H1 (cell line): Measurements from ENCODE around the gene CXXC5. TPM values are rescaled to one million over a fixed set of nuclear protein-coding genes. Genes with fewer than 3 reads are reported as not detected.

Source experiments
- CTCF ChIA-PET: fragments of 300-600 bp; sonication (Branson Sonifier 250); formaldehyde crosslinking; loops from one replicate; lab custom pipeline; 2021; ENCODE audit not compliant: partially characterized antibody; lab: Charles Lee
- POLR2A ChIA-PET: fragments of 300-600 bp; sonication (Branson Sonifier 250); formaldehyde crosslinking; loops from one replicate; lab custom pipeline; 2021; ENCODE audit warnings: inconsistent platforms; ENCODE audit not compliant: partially characterized antibody; lab: Charles Lee
- DNase-seq, 2 experiments: peaks; one replicate each; pipeline versions ENCODE4 v3.0.0 to v3.0.0-alpha.2; 2010 to 2022; ENCODE audit warnings: low spot score in 2 of 2, low read depth in 1 of 2, mixed read lengths in 1 of 2
- FAIRE-seq: peaks from 2 replicates; lab custom pipeline; 2011; peaks lifted over from hg19 to GRCh38; lab: Jason Lieb, UNC
- H2AFZ ChIP-seq: 2 replicates; pipeline ENCODE4 v1.8.1; 2012; ENCODE audit warnings: low read length, inconsistent platforms
- H2AK5ac ChIP-seq: 2 replicates; pipeline ENCODE4 v1.6.1; 2013; ENCODE audit warnings: low read depth, low read length
- H2BK120ac ChIP-seq: replicated peaks from 2 replicates; pipeline ENCODE3; 2013; ENCODE audit warnings: low read depth, low read length, inconsistent platforms
- H2BK12ac ChIP-seq: 2 replicates; pipeline ENCODE4 v1.6.1; 2013; ENCODE audit warnings: low read depth, low read length
- H2BK15ac ChIP-seq: 2 replicates; pipeline ENCODE4 v1.6.1; 2013; ENCODE audit warnings: low read length
- H2BK20ac ChIP-seq: 2 replicates; pipeline ENCODE4 v1.6.1; 2013; ENCODE audit warnings: low read length
- H2BK5ac ChIP-seq: 2 replicates; pipeline ENCODE4 v1.6.1; 2013; ENCODE audit warnings: low read depth, low read length
- H3K14ac ChIP-seq: 2 replicates; pipeline ENCODE4 v1.6.1; 2013; ENCODE audit warnings: inconsistent platforms; ENCODE audit not compliant: insufficient read length
- H3K18ac ChIP-seq: 2 replicates; pipeline ENCODE4 v1.6.1; 2013; ENCODE audit warnings: low read length; ENCODE audit errors: extremely low read depth
- H3K23ac ChIP-seq: 2 replicates; pipeline ENCODE4 v1.6.1; 2013; ENCODE audit warnings: inconsistent platforms; ENCODE audit not compliant: insufficient read length
- H3K23me2 ChIP-seq: 2 replicates; pipeline ENCODE4 v1.6.1; 2013; ENCODE audit warnings: low read depth, low read length
- H3K27ac ChIP-seq: 2 replicates; pipeline ENCODE4 v1.6.1; 2011; ENCODE audit warnings: low read depth, low read length, inconsistent platforms
- H3K27me3 ChIP-seq, 4 experiments: replicated peaks in 1 of 4; 1 replicate in 1 of 4; 2 replicates in 3 of 4; pipeline versions ENCODE4 v1.6.1 to v1.8.1; 2011 to 2013; ENCODE audit warnings: low read length in 3 of 4, mild to moderate bottlenecking in 3 of 4, inconsistent platforms in 2 of 4, mixed read lengths in 2 of 4, moderate library complexity in 1 of 4; ENCODE audit not compliant: control insufficient read depth in 3 of 4, insufficient read depth in 3 of 4; ENCODE audit errors: extremely low read depth in 1 of 4
- H3K36me3 ChIP-seq, 4 experiments: 2 replicates each; pipeline versions ENCODE4 v1.6.1 to v1.8.1; 2011 to 2013; ENCODE audit warnings: mild to moderate bottlenecking in 4 of 4, low read length in 3 of 4, moderate library complexity in 2 of 4, control low read depth in 1 of 4, inconsistent platforms in 1 of 4; ENCODE audit not compliant: insufficient read depth in 4 of 4, control insufficient read depth in 2 of 4
- H3K4ac ChIP-seq: replicated peaks from 2 replicates; pipeline ENCODE3; 2013; ENCODE audit warnings: low read length, low read depth, mixed read lengths, inconsistent platforms; ENCODE audit not compliant: insufficient read length
- H3K4me1 ChIP-seq, 4 experiments: replicated peaks in 1 of 4; 1 replicate in 1 of 4; 2 replicates in 3 of 4; pipeline versions ENCODE4 v1.6.1 to v1.8.1; 2011 to 2013; ENCODE audit warnings: low read length in 3 of 4, inconsistent platforms in 2 of 4, mixed read lengths in 1 of 4; ENCODE audit not compliant: insufficient read depth in 4 of 4, control insufficient read depth in 3 of 4
- H3K4me2 ChIP-seq, 2 experiments: 2 replicates each; pipeline versions ENCODE4 v1.6.1 to v1.8.1; 2011 to 2013; ENCODE audit warnings: low read depth in 2 of 2, low read length in 2 of 2, control low read depth in 1 of 2, inconsistent platforms in 1 of 2, mild to moderate bottlenecking in 1 of 2; ENCODE audit not compliant: insufficient read depth in 1 of 2
- H3K4me3 ChIP-seq, 4 experiments: fragments of 200-600, 300-600 bp in 1 of 4; sonication (generic), shearing (Covaris generic), sonication (Bioruptor Twin) in 1 of 4; 2 replicates each; pipeline versions ENCODE4 v1.5.1 to v1.8.1; 2011 to 2016; ENCODE audit warnings: low read length in 4 of 4, low read depth in 3 of 4, control low read depth in 2 of 4, inconsistent platforms in 2 of 4, mild to moderate bottlenecking in 2 of 4, mixed read lengths in 1 of 4, moderate library complexity in 1 of 4; ENCODE audit not compliant: insufficient read depth in 2 of 4; ENCODE audit errors: extremely low read depth in 1 of 4
- H3K56ac ChIP-seq: replicated peaks from 2 replicates; pipeline ENCODE3; 2013; ENCODE audit warnings: low read depth, mild to moderate bottlenecking, mixed read lengths, low read length, inconsistent platforms; ENCODE audit not compliant: insufficient read length
- H3K79me1 ChIP-seq: 2 replicates; pipeline ENCODE4 v1.6.1; 2013; ENCODE audit warnings: low read depth, low read length, control low read depth
- H3K79me2 ChIP-seq, 2 experiments: 2 replicates each; pipeline versions ENCODE4 v1.6.1 to v1.8.1; 2012 to 2013; ENCODE audit warnings: low read length in 2 of 2, mild to moderate bottlenecking in 2 of 2, inconsistent platforms in 1 of 2; ENCODE audit not compliant: insufficient read depth in 2 of 2, control insufficient read depth in 1 of 2
- H3K9ac ChIP-seq, 4 experiments: replicated peaks in 1 of 4; 1 replicate in 1 of 4; 2 replicates in 3 of 4; pipeline versions ENCODE4 v1.6.1 to v1.8.1; 2011 to 2013; ENCODE audit warnings: low read depth in 3 of 4, low read length in 3 of 4, control low read depth in 2 of 4, mild to moderate bottlenecking in 2 of 4, moderate library complexity in 2 of 4, inconsistent platforms in 1 of 4; ENCODE audit errors: extremely low read depth in 1 of 4
- H3K9me3 ChIP-seq, 2 experiments: 2 replicates each; pipeline versions ENCODE4 v1.6.1 to v1.8.1; 2012 to 2013; ENCODE audit warnings: mild to moderate bottlenecking in 2 of 2, moderate library complexity in 2 of 2, control low read depth in 1 of 2, inconsistent platforms in 1 of 2, low read depth in 1 of 2, low read length in 1 of 2, mixed read lengths in 1 of 2; ENCODE audit not compliant: insufficient read depth in 2 of 2
- H4K20me1 ChIP-seq, 2 experiments: replicated peaks in 1 of 2; 2 replicates each; pipeline versions ENCODE3 to v1.8.1; 2011 to 2013; ENCODE audit warnings: inconsistent platforms in 2 of 2, low read length in 2 of 2, mild to moderate bottlenecking in 1 of 2; ENCODE audit not compliant: insufficient read depth in 2 of 2, control insufficient read depth in 1 of 2
- H4K5ac ChIP-seq: 2 replicates; pipeline ENCODE4 v1.6.1; 2013; ENCODE audit warnings: low read length, low read depth, mixed read lengths, inconsistent platforms; ENCODE audit not compliant: insufficient read length
- H4K8ac ChIP-seq: 2 replicates; pipeline ENCODE4 v1.8.0; 2013; ENCODE audit warnings: mild to moderate bottlenecking, moderate library complexity, low read length, inconsistent platforms; ENCODE audit not compliant: insufficient read depth; ENCODE audit errors: extremely low read depth
- H4K91ac ChIP-seq: replicated peaks from 2 replicates; pipeline ENCODE3; 2013; ENCODE audit warnings: low read length, mixed read lengths, inconsistent platforms; ENCODE audit not compliant: insufficient read length
- ASH2L ChIP-seq: fragments of 200-600, 300-600 bp; sonication (generic); IDR thresholded peaks from one replicate; pipeline ENCODE4 v1.7.1; 2017; ENCODE audit warnings: low read length
- CBX5 ChIP-seq: fragments of 300-800, 300-1000 bp; sonication (generic); IDR thresholded peaks from 2 replicates; pipeline ENCODE4 v1.7.1; 2016; ENCODE audit warnings: antibody characterized with exemption, low read length, low read depth
- EZH2 ChIP-seq: fragments of 200-600 bp; sonication (generic); IDR thresholded peaks from 2 replicates; pipeline ENCODE4 v1.7.1; 2012; ENCODE audit warnings: low read depth, mild to moderate bottlenecking, moderate library complexity, low read length, inconsistent platforms; ENCODE audit not compliant: severe bottlenecking
- HDAC6 ChIP-seq: IDR thresholded peaks from one replicate; pipeline ENCODE4 v1.7.1; 2012; ENCODE audit warnings: low read depth, mild to moderate bottlenecking, inconsistent platforms, low read length, moderate library complexity
- JUN ChIP-seq: IDR thresholded peaks from 2 replicates; pipeline ENCODE4 v1.6.1; 2011; ENCODE audit warnings: low read depth, mild to moderate bottlenecking, improper control_type of control experiment, low read length
- KDM5A ChIP-seq: fragments of 200-600 bp; IDR thresholded peaks from 2 replicates; pipeline ENCODE4 v1.7.1; 2012; ENCODE audit warnings: mild to moderate bottlenecking, low read length, inconsistent platforms, mixed read lengths
- SP4 ChIP-seq: IDR thresholded peaks from 2 replicates; pipeline ENCODE4 v1.6.1; 2012; ENCODE audit warnings: low read length, inconsistent platforms
- SRF ChIP-seq: IDR thresholded peaks from 2 replicates; pipeline ENCODE4 v1.6.1; 2011; ENCODE audit warnings: mild to moderate bottlenecking, low read depth, low read length, moderate library complexity
- TAF7 ChIP-seq: optimal IDR thresholded peaks from 2 replicates; pipeline ENCODE3; 2011; ENCODE audit warnings: low read depth, mild to moderate bottlenecking, inconsistent platforms, low read length, moderate library complexity, borderline replicate concordance
- YY1 ChIP-seq: IDR thresholded peaks from 2 replicates; pipeline ENCODE4 v1.6.1; 2011; ENCODE audit warnings: low read depth, mild to moderate bottlenecking, low read length
- WGBS, 2 experiments: shearing (Covaris generic) in 1 of 2; methylation state at CpG; one replicate each; pipeline versions ENCODE4 v1.1.6 to v1.1.7; 2013 to 2015; ENCODE audit warnings: low lambda C conversion rate in 2 of 2, mixed read lengths in 2 of 2, inconsistent platforms in 1 of 2, low coverage in 1 of 2, missing lambda C conversion rate in 1 of 2; ENCODE audit not compliant: insufficient replicate concordance in 2 of 2, insufficient coverage in 1 of 2, insufficient read length in 1 of 2; ENCODE audit errors: extremely low coverage in 1 of 2, missing lambda C conversion rate in 1 of 2; 5-methylcytosine and 5-hydroxymethylcytosine counted together
- polyA plus RNA-seq, 7 experiments: library from polyadenylated mRNA; depleted of rRNA in 3 of 7; stranded (reverse) in 5 of 7; unstranded in 2 of 7; fragments of >200 nt in 5 of 7; fragments of 200-250 nt in 2 of 7; gene quantifications; 1 replicate in 5 of 7; 2 replicates in 1 of 7; 4 replicates in 1 of 7; pipeline versions ENCODE4 v1.2.1 to v1.2.3, GENCODE V29; 2011 to 2013; ENCODE audit warnings: missing spikeins in 2 of 7, mixed read lengths in 2 of 7
- total RNA-seq: library from RNA; stranded (reverse); fragmentation: NEBNext Ultra II Directional; extraction: Animal tissue kit (Norgen Biotek cat#: 25700); gene quantifications from 2 replicates; pipeline ENCODE4 v1.2.1, GENCODE V29; 2021
- TF ChIP-seq, protein P1 (sequence below), 3 experiments: IDR thresholded peaks; 1 replicate in 2 of 3; 2 replicates in 1 of 3; pipeline versions ENCODE4 v1.5.1 to v1.6.1; 2011; ENCODE audit warnings: low read length in 3 of 3, mild to moderate bottlenecking in 3 of 3, inconsistent platforms in 2 of 3, low read depth in 1 of 3, moderate library complexity in 1 of 3; ENCODE audit not compliant: insufficient read depth in 1 of 3; ENCODE audit errors: control extremely low read depth in 1 of 3

Gene CXXC5
- total and polyA plus RNA-seq, 2 of the 8 experiments (the other 6 are each of a cell fraction or from before 2014, with no cell fraction given): 61.4 to 74.0 TPM

DNA sequence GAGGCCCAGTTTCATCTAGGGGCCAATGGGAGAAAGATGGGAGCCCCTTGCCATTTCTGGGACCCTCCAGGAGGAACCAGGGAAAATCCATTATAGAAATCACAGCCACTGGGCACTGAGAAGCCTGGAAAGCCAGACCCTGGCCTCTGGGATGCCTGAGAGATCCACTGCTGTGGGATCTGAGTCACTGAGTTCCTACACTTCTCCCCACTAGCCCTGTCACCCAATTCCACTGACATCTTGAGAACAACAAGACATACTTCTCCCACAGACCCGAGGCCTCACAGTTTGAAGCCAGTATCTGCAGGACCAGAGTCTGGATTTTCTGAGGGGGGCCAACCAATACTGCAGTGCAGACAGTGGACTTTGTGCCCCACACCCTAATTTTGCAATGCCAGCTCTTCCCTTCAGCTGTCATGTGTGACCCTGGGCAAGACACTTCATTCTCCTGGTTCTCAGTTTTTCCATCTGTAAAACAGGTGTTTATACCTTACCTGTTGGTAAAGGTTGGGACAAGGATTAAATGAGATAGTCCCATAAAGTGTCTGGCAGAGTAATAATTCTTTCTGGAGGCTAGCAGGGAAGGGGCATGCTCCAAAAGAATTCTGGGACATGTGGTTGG is 46.5 kb downstream of the CXXC5 start:
- WGBS, 2 experiments: 86% methylated on average over 1 of the region's 1 CpG; no CpG with 5 or more reads in 1 of the 2 experiments
- H3K27me3 ChIP-seq: peaks cover 0 to 5% (median 2%) of the 10 kb centered on the region in 4 experiments; a peak in 4 of 7 replicates
- H2BK15ac ChIP-seq: 0 out of 2 replicates have a peak overlapping the region, but pooled peaks have one; percentile 5
- DNase-seq (no peak), FAIRE-seq (no peak)
- H3K9me3 ChIP-seq: no peaks in the 10 kb centered on the region
- ChIA-PET CTCF (interaction anchor here (0.7 to 3.0 kb wide), 9 partner anchors 9 to 93 kb away, joined by 3 to 17 read pairs (median 4); no protein-coding TSS in a partner anchor), POLR2A (interaction anchor here (1.2 to 3.0 kb wide), 3 partner anchors 8 to 53 kb away, joined by 3 to 15 read pairs (median 5); no protein-coding TSS in a partner anchor)
- no peak overlapping the region for H4K5ac ChIP-seq
- H3K36me3 ChIP-seq: no peaks in the 10 kb centered on the region
- H3K79me1 ChIP-seq: no peaks in the 10 kb centered on the region
- no peak overlapping the region for H3K27ac ChIP-seq
- no peak overlapping the region for H2BK12ac ChIP-seq
- H3K9ac ChIP-seq: no peak overlapping the region
- no peak overlapping the region for H4K91ac ChIP-seq
- no peak overlapping the region for H4K8ac ChIP-seq
- H3K56ac ChIP-seq: no peak overlapping the region
- no peak overlapping the region for H3K4me2 ChIP-seq
- H2AK5ac ChIP-seq: no peak overlapping the region
- H3K4me3 ChIP-seq: no peak overlapping the region
- H2BK5ac ChIP-seq: no peak overlapping the region
- H3K14ac ChIP-seq: no peak overlapping the region
- no peaks in the 10 kb centered on the region for H3K79me2 ChIP-seq
- H2AFZ ChIP-seq: no peak overlapping the region
- H4K20me1 ChIP-seq: peaks cover 0 to 2% of the 10 kb centered on the region in 2 experiments
- H3K4ac ChIP-seq: no peak overlapping the region
- H3K18ac ChIP-seq: no peak overlapping the region
- no peak overlapping the region for H3K23ac ChIP-seq
- H3K23me2 ChIP-seq: peaks cover 8% of the 10 kb centered on the region; the same call in 1 of the 2 replicates
- no peak overlapping the region for H2BK20ac ChIP-seq
- no peak overlapping the region for H2BK120ac ChIP-seq
- H3K4me1 ChIP-seq: peaks cover 29 to 45% (median 35%) of the 10 kb centered on the region in 4 experiments
- TF ChIP-seq, protein P1, sequence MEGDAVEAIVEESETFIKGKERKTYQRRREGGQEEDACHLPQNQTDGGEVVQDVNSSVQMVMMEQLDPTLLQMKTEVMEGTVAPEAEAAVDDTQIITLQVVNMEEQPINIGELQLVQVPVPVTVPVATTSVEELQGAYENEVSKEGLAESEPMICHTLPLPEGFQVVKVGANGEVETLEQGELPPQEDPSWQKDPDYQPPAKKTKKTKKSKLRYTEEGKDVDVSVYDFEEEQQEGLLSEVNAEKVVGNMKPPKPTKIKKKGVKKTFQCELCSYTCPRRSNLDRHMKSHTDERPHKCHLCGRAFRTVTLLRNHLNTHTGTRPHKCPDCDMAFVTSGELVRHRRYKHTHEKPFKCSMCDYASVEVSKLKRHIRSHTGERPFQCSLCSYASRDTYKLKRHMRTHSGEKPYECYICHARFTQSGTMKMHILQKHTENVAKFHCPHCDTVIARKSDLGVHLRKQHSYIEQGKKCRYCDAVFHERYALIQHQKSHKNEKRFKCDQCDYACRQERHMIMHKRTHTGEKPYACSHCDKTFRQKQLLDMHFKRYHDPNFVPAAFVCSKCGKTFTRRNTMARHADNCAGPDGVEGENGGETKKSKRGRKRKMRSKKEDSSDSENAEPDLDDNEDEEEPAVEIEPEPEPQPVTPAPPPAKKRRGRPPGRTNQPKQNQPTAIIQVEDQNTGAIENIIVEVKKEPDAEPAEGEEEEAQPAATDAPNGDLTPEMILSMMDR (IDR thresholded peaks at IDR 0.05; ENCODE audit: control extremely low read depth in 1 of 3, insufficient read depth in 1 of 3, low read depth in 1 of 3, low read length in 3 of 3): no peak
- TF ChIP-seq CBX5 (no peak), YY1 (no peak), SP4 (no peak), TAF7 (no peak), SRF (no peak), EZH2 (no peak), HDAC6 (no peak), JUN (no peak), ASH2L (no peak), KDM5A (no peak)
